HG02840 (cell line): ENCODE results near the gene RBCK1.

Experiments
- ATAC-seq: cut with Tn5 transposase; IDR thresholded peaks from one replicate; pipeline ENCODE4 v1.9.1; 2021; ENCODE audit warnings: mild to moderate bottlenecking, moderate library complexity, moderate number of reproducible peaks; ENCODE audit not compliant: unreplicated experiment, low FRiP score

RBCK1 gene

GRCh38 chr20:415820-416322 lies 7.8 kb downstream of the RBCK1 start:
- ATAC-seq, result no peak

GRCh38 chr20:416950-417800 lies 9.1 kb downstream of the RBCK1 start:
- no peak for ATAC-seq

- no peak for ATAC-seq
These were observed 9.8 kb downstream of the RBCK1 start for GRCh38 chr20:417801-418342.

GRCh38 chr20:418858-419365 lies 10.8 kb downstream of the RBCK1 start:
- ATAC-seq, result no peak

- ATAC-seq, result no peak
These were observed 11.6 kb downstream of the RBCK1 start for GRCh38 chr20:419556-420165.

GRCh38 chr20:420166-420620 lies 12.1 kb downstream of the RBCK1 start:
- no peak for ATAC-seq

- ATAC-seq, result no peak
These were observed 12.8 kb downstream of the RBCK1 start for GRCh38 chr20:420721-421574.

GRCh38 chr20:421685-422250 lies 13.7 kb downstream of the RBCK1 start:
- ATAC-seq, result no peak

GRCh38 chr20:426566-426965 lies 18.5 kb downstream of the RBCK1 start:
- no peak for ATAC-seq

- ATAC-seq, result no peak
These were observed 19.3 kb downstream of the RBCK1 start for GRCh38 chr20:427401-427800.

- ATAC-seq, result no peak
These were observed 20.0 kb downstream of the RBCK1 start for GRCh38 chr20:427849-428657.

- no peak for ATAC-seq
These were observed 20.6 kb downstream of the RBCK1 start for GRCh38 chr20:428658-429200.

GRCh38 chr20:430091-430999 lies 22.2 kb downstream of the RBCK1 start:
- no peak for ATAC-seq

- ATAC-seq, result no peak
These were observed 23.2 kb downstream of the RBCK1 start for GRCh38 chr20:431012-431904.

GRCh38 chr20:432208-432607 lies 24.1 kb downstream of the RBCK1 start:
- no peak for ATAC-seq

- no peak for ATAC-seq
These were observed 24.7 kb downstream of the RBCK1 start for GRCh38 chr20:432677-433299.
